Coronary artery (tissue), 2 donors: Measurements from ENCODE around the gene AUTS2.

Experiments used
- DNase-seq: peaks from one replicate; pipeline ENCODE4 v3.0.0-alpha.2; 2017; ENCODE audit warnings: low spot score
- H3K27ac ChIP-seq, 2 donors: fragments of 200-600 bp; sonication (generic); one replicate each; pipeline ENCODE4 v1.5.1; 2016 to 2019
- H3K4me3 ChIP-seq: fragments of 200-600 bp; sonication (generic); 2 replicates; pipeline ENCODE4 v1.5.1; 2016; ENCODE audit warnings: mild to moderate bottlenecking, moderate library complexity
- TF ChIP-seq, protein P1 (sequence below): fragments of 200-600 bp; sonication (generic); IDR thresholded peaks from one replicate; pipeline ENCODE4 v1.5.1; 2019; ENCODE audit warnings: antibody characterized with exemption

Gene AUTS2

DNA sequence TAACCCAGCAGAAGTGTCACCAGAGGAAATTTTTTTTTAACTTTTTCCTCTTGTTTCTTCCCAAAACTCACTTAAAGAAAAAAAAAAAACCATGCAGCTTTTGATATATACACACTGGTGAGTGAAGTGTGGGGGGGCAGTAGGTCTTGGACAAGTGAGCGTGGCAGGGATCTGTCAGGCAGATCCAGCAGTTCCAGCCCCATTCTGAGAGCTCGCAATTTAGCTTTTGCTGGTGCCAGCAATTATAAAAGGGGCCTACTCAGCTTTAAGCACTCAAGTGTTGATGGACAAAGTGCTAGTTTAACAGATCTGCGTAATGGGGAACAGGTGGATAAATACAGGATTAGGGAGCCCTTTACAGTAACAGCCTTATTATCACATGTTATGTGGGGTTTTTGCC is 914.5 kb downstream of the AUTS2 start:
- TF ChIP-seq, protein P1, sequence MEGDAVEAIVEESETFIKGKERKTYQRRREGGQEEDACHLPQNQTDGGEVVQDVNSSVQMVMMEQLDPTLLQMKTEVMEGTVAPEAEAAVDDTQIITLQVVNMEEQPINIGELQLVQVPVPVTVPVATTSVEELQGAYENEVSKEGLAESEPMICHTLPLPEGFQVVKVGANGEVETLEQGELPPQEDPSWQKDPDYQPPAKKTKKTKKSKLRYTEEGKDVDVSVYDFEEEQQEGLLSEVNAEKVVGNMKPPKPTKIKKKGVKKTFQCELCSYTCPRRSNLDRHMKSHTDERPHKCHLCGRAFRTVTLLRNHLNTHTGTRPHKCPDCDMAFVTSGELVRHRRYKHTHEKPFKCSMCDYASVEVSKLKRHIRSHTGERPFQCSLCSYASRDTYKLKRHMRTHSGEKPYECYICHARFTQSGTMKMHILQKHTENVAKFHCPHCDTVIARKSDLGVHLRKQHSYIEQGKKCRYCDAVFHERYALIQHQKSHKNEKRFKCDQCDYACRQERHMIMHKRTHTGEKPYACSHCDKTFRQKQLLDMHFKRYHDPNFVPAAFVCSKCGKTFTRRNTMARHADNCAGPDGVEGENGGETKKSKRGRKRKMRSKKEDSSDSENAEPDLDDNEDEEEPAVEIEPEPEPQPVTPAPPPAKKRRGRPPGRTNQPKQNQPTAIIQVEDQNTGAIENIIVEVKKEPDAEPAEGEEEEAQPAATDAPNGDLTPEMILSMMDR, result no peak
- no peak overlapping the region for H3K4me3 ChIP-seq
- no peak overlapping the region for H3K27ac ChIP-seq
- no peak for DNase-seq

- H3K27ac ChIP-seq, result no peak overlapping the region
Measured at GRCh38 chr7:70520611-70521010, 922.3 kb downstream of the AUTS2 start.

GRCh38 chr7:70523249-70523988 is 925.1 kb downstream of the AUTS2 start:
- Histone ChIP-seq H3K4me3 (no peak overlapping the region), H3K27ac (no peak overlapping the region)
- TF ChIP-seq, protein P1, result no peak
- no peak for DNase-seq

More at GRCh38 chr7:70520611-70521010, 922.3 kb downstream of the AUTS2 start:
- DNase-seq, result no peak
- TF ChIP-seq, protein P1, result no peak
- H3K4me3 ChIP-seq, result no peak overlapping the region

DNA sequence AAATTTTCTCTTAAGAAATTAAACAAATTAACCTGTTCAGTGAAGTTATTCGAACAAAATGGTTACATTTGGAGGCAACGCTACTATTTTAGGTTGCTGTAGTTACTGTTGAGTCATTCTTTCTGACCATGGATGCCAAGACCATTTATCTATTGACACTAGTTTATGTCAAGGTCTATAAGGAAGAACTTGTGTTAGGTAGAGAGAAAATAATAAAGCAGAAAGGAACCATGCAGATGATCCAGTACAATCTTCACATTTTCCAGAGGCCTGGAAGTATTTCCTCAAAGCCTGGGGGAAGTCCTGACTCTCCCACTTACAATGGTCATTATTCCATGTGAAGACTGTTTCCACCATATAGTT is 925.7 kb downstream of the AUTS2 start:
- H3K27ac ChIP-seq, result no peak overlapping the region
- no peak for DNase-seq
- TF ChIP-seq, protein P1, result no peak
- no peak overlapping the region for H3K4me3 ChIP-seq

GRCh38 chr7:70525991-70526390 is 927.7 kb downstream of the AUTS2 start:
- TF ChIP-seq, protein P1, result no peak
- DNase-seq, result no peak
- H3K4me3 ChIP-seq, result no peak overlapping the region
- H3K27ac ChIP-seq, result no peak overlapping the region

DNA sequence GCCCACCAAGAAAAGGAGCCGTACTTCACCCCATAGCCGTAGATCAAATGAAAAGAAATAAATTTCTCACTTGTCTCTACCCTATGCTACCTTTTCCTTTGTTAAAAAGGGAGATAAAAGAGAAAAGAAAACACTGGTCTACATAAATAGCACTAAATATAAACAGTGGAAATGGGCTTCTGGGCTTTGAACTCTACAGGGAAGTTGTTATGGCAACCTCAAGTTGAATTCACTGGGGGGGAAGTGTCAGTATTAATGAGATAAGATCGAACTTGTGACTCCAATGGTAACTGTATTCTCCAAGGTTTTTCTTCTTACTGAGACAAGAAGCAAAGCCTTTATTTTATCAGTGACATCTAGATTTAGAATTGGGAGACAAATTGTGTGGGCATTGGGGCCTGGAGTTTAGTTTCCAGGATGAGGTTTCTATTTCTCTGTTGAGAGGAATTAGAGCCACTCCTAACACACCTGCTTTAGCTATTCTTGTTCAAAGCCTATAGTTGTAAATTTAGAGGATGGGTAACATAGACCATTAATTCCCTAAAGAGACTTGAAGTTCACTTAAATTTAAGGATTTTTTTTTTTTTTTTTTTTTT is 929.3 kb downstream of the AUTS2 start:
- DNase-seq, result no peak
- TF ChIP-seq, protein P1, result no peak
- H3K4me3 ChIP-seq, result no peak overlapping the region
- no peak overlapping the region for H3K27ac ChIP-seq

GRCh38 chr7:70529436-70529835 is 931.2 kb downstream of the AUTS2 start:
- no peak for DNase-seq
- Histone ChIP-seq H3K4me3 (no peak overlapping the region), H3K27ac (no peak overlapping the region)
- TF ChIP-seq, protein P1, result no peak
